CD4-positive, alpha-beta T cell treated with Interleukin-6 at 100 ng/mL for 8 hours (primary cell): ENCODE measurements around the gene DEDD.

ENCODE experiments used
- DNase-seq: peaks from one replicate; pipeline ENCODE4 v3.0.0-alpha.2; 2020; ENCODE audit warnings: mixed read lengths, low spot score

DEDD gene

DNA sequence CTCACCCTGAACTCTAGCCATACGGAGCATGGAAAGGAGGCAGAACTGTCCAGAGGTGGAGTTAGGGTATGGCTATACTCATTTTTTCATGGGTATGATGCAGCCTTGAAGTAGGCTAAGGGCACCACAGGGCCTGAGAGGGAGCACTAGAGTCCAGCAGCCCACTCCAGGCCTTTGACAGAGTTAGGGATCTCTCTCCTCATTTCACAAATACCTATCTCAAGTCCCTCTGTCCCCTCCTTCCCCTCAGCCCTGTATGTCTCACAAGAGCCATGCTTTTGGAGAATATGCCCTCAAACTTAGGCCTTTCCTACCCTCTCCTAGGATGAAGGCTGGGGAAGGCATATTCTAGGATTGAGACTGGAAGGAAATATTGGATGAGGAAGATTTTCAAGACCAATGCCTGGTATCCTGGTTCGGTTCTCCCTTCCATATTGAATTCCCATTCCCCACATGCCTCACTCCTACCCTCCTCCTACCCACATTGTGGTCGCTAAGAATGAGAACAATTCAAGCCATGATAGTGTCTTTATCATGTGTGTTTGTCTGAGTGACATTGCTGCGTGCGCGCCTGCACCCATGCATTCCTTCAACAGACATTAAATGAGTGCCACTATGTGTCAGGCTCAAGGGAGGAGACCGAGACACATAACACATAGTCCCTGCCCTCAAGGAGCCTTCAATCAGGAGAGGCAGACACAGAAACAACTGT is 40.5 kb downstream of the DEDD start:
- DNase-seq: no peak

DNA sequence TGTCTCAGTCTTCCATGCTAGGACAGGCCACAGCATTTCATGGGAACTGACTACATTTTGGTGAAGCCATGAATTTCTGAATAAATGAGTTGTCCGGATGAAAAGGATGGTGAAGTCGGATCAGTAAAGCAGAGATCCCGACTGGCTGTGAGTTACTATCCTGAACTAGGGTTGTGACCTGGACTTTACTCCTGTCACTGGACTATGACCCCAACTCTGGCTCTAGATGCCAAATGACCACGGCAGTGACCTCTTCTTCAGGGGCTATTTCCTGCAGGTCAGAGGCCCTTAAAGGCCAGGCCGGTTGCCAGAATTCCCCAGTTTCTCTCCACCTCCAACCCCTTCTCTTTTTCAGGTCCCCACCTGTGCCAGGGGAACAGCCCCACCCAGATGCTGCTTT is 41.4 kb downstream of the DEDD start:
- DNase-seq: no peak

DNA sequence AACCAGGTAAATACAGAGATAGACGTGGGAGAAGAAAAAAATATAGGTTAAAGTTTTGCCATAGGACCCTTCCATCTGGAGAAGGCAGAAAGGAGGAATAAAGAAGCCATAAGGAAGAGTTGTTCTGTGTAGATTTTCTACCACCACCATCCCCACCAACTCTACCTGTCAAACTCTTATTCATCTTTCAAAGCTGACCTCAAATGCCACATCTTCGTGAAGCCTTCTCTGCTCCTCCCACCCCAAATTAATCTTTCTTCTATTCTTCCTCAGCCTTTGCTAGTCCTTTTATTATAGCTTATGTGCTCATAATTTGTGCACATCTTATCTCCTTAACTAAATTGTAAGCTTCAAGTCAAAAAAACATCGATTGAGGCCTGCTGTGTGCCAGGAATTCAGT is 41.9 kb downstream of the DEDD start:
- no peak for DNase-seq

DNA sequence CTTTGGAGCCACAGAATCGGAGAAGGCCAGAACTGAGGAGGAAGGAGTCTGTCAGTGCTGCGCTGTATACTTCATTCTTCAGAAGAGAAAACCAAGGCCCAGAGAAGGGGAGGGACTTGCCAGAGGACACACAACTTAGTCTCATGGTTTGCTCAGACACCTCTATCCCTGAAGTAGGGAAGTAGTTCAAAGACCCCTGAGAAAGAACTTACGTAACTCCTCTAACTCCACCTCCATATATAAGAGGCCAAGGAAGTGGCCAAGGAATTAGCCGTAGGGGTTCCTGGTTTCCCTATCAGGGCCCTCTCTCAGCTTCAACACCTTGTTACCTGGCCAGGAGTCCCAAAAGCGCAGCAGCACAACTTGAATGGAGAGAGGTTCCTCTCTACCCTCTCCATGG is 42.5 kb downstream of the DEDD start:
- no peak for DNase-seq

DNA sequence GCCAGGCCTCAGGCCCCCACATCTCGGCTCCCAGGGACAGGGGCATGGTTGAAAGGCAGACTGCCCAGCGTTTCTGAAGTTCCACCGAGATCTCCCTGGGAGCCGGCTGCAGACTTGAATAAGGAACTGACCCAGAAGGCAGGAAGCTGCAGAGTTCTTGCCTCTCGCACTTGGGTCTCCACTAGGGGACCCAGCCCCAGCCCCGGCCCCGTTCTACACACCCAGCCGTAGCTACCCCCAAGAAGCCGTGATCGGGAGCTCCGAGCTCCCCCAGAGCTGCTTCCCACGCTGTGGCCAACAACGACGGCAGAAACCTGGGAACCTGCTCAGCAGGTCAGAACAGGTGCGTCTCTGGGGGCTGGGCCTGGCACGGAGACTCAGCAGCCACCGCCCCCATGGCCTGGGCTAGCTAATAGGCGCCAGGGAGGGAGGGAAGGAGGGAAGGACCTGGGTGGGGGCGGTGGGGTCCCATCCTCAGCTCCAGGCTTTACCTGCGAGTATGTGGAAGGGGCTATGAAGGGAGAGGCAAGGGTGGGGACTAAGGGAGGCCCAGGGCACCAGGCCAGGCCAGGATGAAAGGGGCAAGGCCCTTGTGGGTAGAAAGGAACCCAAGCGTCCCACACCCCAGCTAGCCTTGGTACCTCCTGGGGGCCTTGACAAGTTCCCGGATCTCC is 43.1 kb downstream of the DEDD start, which contains the start of gene NECTIN4:
NECTIN4 (minus strand) TSS at position 308 of the 674 bp plus-strand sequence; CDS start at position 46, 262 bp downstream.
- DNase-seq: no peak

DNA sequence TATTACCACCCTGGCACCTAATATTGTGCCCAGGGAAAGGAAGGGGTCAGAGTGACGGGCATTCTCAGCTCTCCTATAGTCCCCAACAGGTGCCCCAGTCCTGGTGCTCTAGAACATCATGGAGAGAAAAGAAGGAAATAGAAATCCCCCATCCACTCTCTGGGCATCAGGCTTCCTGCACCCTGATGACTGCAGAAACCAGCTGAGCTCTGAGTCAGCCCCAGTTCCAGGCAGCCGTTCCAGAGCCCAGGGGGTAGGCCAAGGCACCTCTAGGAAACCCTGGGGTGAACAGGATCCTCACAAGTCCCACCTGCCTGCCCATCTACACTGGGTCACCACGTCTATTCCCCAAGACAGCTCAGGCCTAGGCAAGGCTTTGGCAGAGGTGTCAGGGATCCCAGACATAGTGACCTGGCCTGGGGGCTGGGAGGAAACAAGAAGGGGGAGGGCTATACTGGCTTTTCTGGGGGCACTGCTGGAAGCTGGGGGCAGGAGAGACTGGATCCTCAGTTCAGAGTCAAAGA is 43.8 kb downstream of the DEDD start:
- no peak for DNase-seq

DNA sequence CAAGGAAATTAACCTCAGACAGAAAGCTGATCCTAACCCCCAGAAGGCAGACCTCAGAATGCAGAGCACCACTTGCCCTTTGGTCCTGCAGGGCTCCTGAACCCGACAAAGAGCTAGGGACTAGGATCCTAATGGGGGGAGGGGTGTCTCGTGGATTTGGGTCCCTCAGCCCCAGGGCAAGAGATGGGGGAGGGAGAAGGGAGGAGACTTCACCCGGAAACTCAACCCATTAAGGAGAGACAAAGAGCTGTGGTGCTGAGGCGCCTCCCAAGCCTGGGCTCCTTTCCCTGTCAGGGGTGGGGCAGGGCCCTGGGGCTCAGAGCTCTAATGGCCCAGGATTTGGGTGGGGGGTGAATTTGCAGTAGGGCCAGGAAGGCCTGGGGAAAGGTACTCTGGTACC is 46.0 kb downstream of the DEDD start:
- no peak for DNase-seq

DNA sequence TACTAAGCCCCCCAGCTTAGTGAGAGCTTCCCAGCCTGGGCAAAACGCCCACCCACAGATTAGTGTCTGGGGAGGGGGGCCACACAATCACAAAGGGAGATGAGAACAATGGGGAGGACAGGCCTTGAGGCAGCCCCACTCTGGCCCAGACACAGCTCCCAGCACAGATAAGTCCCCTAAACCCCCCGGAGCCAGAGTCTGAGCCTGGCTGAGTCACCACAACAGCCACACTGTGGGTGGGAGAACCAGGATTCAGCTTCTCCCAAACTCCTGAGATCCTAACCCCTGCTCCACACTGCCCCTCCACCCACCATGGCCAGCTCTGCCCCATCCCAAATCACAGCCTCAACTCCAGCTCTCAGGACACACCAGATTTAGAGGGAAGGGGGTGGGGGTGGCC is 47.3 kb downstream of the DEDD start:
- no peak for DNase-seq

DNA sequence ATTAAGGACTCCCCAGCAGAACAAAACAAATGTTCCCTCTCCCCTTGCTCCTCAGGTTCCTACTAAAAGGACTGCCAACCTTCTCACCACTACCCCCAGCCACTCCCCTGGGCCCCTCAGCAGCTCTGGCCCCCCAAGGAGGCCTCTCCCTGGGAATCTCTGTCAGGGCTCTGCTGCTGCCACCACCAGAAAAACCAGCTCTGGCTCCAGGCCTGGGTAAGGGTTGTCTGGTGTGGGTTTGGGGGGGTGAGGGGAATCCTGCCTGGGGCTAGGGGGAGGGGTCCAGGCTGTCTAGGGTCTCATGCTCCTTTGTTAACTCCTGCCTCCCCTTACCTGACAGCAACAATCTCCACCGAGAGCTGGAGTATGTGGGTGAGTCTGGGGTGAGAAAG is 47.9 kb downstream of the DEDD start:
- no peak for DNase-seq

DNA sequence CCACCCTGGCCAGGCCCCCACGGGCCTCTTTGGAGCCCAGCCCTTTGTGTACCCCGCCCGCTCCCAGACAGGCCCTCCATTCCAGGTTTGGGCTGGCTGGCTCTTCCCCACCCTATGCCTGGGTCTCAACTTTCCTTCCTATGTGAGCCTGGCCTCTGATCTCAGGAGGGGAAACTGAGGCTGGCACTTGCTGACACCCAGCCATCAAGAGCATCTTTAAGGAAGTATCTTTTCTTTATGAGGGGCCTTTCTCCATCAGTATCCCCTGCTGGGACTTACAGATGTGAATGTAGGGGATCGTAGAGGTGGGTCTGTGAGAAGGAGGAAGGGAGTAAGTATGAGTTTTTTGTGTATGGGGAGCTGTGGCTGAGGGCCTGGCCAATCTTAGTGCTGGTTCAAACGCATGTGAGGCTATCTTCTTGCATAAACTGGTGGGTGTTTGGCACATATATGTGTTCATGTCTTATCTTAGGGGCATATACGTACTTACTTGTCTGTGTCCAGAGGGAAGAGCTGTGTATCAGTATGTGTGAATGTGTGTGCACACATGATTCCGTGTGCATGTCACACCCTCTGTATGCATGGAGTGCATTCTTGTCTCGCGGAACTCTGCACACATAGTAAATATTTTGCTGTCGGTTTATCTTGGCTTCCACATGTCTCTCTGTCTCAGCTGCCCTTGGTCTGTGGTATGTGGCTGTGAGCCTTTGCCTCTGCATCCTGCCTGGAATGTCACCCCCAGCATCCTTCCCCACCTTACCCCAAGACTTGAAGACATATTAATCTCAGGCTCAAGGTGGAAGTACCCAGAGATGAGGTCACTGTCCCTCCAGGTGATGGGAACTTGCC is 48.5 kb downstream of the DEDD start:
- DNase-seq: no peak

DNA sequence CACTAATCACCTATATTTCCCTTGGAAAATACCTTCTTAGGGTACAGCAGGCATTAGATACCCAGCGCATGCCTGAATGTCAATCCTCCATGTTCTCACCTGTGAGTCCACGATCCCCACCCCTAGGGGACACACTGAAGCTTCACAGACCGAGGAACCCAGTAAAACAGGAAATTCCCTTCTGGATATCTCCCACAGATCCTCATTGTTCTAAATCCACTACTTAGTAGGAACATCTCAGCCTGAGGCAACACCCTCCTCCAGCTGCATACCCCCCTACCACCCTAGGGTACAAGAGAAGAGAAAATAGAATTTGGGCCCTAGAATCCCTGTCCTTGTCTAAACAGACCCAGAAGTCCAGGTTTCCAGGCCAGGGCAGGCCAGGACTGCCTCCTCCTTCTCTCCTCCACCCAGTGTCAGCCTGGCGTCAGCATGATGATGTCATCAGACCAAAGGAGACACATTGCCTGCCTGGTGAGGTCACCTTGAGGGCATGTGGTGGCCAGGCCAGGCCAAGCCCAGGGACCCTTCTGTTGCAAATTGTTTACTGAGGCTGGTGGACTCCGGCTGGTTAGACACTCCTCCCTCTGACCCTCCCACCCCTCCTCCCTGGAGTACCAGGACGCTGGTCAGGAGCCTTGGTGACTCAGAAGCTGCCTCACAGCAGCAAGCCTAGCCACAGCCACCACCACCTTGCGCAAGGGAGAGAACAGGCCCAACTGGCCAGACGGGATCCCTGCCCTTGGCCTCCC is 49.3 kb downstream of the DEDD start:
- no peak for DNase-seq

DNA sequence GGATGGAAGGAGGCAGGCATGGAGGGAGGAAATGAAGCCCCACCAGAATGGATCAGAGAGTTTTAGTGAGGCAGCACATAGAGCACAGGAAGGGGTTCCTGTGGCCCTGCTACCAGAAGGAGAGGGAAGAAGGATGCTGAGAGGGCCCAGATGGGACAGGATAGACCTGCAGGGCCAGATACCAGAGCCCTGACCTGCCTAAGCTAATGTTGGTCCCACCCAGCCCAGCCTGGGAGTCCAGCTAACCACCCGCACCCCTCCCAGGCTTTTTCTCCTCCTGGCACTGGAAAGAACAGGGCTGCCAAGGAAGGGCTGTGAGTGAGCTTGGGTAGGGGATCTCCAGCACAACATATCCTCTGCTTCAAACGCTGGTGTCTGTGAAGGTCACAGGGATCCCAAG is 50.0 kb downstream of the DEDD start:
- no peak for DNase-seq

DNA sequence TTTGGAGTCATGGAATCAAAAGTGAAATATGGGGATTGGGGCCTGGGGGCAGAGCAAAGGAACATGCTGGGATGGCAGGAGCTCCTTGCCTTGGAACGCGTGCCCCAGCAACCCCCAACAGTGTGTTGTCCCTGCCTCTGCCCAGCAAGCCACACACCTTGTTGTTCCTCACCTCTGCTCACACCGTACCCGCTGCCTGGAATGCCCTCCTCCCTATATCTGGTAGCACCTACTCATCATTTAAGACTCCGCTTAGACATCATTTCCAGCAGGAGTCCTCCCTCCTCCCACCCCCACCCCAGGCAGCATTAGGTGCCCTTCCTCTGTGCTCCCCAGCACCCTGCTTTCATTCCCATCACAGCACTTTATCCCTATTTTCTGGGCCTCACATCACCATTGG is 50.9 kb downstream of the DEDD start:
- no peak for DNase-seq

DNA sequence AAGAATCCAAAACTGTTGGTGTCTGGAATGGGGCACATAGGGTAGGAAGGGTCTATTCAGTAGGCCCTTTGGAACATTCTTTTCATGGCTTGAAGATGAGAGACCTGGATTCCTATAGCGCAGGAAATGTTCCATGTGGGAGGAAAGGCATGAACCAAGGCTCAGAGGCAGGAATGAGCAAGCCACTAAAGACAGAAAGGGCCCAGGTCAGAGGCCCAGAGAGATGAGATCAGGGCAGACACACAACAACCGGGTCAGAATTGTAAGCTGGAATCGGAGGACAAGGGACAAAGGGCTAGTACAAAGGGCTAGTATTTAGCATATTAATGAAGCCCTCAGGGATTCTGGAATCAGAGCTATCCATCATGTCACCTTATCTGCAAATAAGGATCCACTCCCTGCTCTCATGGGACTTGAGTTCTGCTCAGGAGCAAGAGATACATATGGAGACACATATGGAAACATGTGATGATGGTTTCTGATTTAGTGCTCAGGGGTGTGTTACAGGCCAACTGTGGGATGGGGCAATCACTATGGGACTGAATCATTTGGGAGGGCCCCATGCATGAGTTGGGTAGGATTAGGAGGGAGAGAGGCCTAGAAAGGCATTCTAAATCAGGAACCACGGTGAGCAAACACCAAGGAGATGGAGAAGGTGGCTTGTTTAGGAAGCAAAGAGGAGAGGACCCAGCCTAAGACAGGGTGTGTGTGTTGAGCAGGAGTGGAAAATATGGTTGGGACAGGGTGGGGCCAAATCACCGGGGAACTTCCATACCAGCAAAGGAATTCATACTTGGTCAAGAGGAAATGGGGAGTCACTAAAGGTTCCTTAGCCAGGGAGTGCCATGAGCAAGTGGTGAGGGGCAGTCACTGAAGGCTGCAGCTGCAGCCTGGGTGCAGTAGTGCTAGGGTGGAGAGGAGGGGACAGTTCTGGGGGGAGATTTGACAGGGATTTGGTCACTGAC is 51.7 kb downstream of the DEDD start:
- no peak for DNase-seq

DNA sequence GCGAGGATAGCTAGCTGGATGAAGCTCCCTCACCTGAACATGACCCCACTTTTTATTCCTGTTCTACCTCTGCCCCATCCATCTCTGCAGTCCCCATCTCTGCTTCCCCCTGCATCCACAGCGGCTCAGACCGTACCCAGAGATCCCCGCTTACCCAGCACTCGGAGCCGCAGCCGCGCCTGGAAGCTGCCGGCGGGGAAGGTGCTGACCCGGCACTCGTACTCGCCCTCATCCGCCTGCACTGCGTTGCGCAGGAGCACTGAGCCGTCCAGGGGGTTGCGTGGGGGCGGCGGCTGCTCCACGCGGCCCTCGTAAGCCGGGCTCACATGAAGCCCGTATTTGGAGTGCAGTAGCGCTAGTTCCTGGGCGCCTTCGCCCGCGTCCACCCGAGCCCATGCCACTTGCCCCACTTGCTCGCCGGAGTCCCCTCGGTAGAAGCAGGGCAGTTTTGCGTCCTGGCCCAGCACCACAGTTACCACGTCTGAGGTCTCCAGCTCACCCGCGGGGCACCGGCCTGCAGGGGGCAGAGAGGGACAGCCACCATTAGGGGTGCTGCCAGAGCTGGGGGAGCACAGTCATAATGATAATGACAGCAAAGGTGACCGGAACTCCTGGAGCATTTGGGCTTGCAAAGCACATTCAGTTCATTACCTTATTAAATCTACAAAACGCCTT is 52.9 kb downstream of the DEDD start:
- no peak for DNase-seq

DNA sequence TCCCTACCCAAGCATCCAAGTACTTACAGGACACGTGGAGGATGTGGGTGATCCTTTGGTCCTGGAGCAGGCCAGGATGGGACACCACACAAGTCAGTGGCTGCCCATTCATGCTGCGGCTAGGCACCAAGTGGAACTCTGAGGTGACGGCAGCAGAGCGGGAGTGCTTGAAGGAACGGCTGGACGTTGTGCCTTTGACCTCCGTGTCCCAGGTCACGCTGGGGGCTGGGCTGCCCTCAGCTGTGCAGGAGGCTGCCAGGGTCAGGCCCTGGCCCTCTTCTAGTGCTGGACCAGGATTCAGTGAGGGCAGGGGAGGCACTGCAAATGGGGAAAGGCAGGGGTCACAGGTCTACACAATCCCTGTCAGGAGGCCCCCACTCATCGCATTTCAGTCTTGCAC is 55.0 kb downstream of the DEDD start:
- DNase-seq: no peak

DNA sequence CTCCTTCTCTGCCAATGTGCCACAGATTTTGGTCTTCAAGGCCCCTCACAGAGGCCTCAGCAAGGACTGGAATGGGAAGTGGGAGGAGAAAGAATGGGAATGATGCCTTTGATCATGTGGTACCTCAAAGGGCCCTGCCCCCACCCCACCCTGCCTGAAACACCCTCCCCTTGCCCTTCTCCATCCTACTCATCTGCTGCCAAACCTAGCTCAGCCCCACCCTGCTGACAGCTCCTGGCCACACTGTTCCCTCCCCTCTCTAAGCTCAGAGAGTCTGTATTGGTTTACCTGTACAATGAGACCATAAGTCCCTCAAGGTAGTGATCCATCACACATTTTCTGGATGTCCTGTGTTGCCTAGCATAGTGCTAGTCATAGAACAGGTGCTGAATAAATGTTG is 56.1 kb downstream of the DEDD start:
- no peak for DNase-seq

DNA sequence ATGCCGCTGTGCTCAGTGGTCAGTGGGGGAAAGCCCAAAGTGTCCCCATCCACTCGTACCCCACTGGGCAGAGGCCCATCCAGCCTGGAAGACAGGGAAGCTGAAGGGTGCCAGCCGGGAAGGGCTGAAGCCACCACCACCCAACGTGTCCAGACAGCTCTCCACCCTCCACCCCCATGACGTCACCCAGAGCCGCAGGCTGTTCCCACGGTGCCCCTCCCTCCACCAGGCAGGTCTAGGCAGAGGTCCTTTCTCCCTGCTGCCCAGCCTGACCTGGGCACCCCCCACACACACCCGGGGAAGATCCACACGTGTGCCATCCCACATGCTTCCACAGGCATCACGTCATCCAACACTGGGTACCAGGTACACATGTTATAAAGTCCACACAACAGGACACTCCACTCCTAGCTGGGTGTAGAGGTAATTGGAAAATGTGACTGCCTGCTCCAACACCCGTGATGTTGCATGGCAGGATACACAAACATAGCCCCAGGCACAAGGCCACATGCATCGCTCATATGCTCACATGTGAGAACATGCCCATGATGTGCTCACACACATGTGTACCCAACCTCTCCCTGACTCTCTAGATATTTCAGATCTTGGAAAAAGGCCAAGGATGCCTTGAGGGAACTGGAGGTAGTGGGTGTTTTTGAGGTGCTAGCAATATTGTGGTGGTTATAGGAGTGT is 57.6 kb downstream of the DEDD start:
- no peak for DNase-seq

DNA sequence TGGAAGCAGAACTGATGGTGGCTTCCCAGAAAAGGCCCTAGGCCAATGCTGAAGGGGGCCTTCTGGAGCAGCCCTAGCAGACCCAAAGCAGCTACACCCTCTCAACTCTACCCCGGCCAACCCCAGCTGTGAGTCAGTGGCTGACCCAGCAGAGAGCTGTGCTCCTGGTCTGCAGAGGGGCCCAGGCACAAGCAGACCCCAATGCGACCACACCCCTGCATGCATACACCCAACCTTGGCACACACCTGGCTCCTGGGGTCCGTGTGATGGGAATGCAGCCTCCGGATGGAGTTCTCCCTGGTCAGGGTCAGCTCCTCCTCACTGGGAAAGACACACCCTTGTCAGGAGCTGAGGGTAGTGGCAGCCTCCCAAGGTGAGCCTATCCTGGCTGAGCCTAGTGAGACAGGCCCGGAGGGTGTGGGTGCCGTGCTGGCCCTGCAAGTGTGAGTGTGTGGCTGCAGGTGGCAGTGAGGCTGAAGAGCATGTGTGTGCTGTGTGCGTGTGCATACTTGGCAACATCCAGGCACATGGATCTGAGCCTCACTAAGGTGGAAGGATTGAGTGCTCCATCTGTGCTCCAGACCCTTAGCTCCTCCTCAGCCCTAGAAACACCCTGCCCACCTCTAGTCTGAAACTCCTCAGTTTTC is 58.9 kb downstream of the DEDD start:
- DNase-seq: no peak
